Activated naive CD8-positive, alpha-beta T cell treated with anti-CD3 and anti-CD28 coated beads for 36 hours (primary cell): ENCODE data around the gene ADAM12. TPM values are rescaled to one million over a fixed set of nuclear protein-coding genes. Genes with fewer than 3 reads are reported as not detected.

Experiments
- DNase-seq: peaks from one replicate; pipeline ENCODE4 v3.0.0; 2021
- H3K27ac Mint-ChIP-seq: one replicate; pipeline ENCODE4 v1.8.0; 2022; ENCODE audit warnings: mild to moderate bottlenecking, moderate library complexity, mixed read lengths
- H3K27me3 Mint-ChIP-seq: one replicate; pipeline ENCODE4 v1.8.0; 2022; ENCODE audit warnings: mild to moderate bottlenecking, mixed read lengths
- H3K36me3 Mint-ChIP-seq: one replicate; pipeline ENCODE4 v1.8.0; 2021; ENCODE audit warnings: mild to moderate bottlenecking, mixed read lengths
- H3K4me1 Mint-ChIP-seq: one replicate; pipeline ENCODE4 v1.8.0; 2021; ENCODE audit warnings: mixed read lengths
- H3K4me3 Mint-ChIP-seq: one replicate; pipeline ENCODE4 v1.8.0; 2022; ENCODE audit warnings: mild to moderate bottlenecking, moderate library complexity, mixed read lengths
- H3K9me3 Mint-ChIP-seq: one replicate; pipeline ENCODE4 v1.8.0; 2022; ENCODE audit warnings: mixed read lengths
- total RNA-seq, 2 experiments: library from RNA; stranded (reverse); gene quantifications; one replicate each; pipeline ENCODE4 v1.2.3, GENCODE V29; 2021

Gene ADAM12
- total RNA-seq, 2 experiments from 2014 or later = 0.08 TPM; not detected in 1

GRCh38 chr10:126046831-126047230 lies 341.4 kb downstream of the ADAM12 start:
- Mint-ChIP-seq H3K4me3 (no peak overlapping the region), H3K36me3 (no peaks in the 10 kb centered on the region), H3K27me3 (peaks cover 9% of the 10 kb centered on the region), H3K4me1 (peaks cover 8% of the 10 kb centered on the region), H3K9me3 (no peaks in the 10 kb centered on the region), H3K27ac (no peak overlapping the region)
- DNase-seq = no peak

DNA sequence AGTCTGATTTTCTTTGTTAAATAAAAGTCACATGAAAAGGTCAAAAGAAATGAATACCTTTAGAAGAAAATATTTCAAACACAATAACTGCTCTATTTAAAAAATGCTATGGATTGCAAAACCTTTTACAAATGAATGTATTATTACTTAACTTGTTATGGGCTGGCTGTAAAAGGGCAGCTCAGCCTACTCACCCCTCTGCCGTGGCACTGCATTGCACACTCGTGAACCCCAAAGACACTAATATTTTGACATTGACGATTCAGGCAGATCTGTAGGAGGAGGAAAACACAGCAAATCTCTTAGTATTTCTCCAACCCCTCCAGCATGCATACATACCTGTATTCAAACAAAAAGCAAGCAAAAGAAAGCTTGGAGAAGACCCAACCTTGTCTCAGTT lies 342.4 kb downstream of the ADAM12 start:
- Mint-ChIP-seq H3K36me3 (no peaks in the 10 kb centered on the region), H3K27me3 (peaks cover under 1% of the 10 kb centered on the region), H3K27ac (no peak overlapping the region), H3K4me1 (peaks cover 13% of the 10 kb centered on the region), H3K4me3 (no peak overlapping the region), H3K9me3 (no peaks in the 10 kb centered on the region)
- no peak for DNase-seq

GRCh38 chr10:126043389-126043788 lies 344.9 kb downstream of the ADAM12 start:
- no peaks in the 10 kb centered on the region for H3K27me3 Mint-ChIP-seq
- H3K27ac Mint-ChIP-seq = no peak overlapping the region
- H3K4me1 Mint-ChIP-seq = peaks cover 13% of the 10 kb centered on the region
- no peak for DNase-seq
- H3K36me3 Mint-ChIP-seq = no peaks in the 10 kb centered on the region
- H3K9me3 Mint-ChIP-seq = no peaks in the 10 kb centered on the region
- H3K4me3 Mint-ChIP-seq = no peak overlapping the region

GRCh38 chr10:126042906-126043305 lies 345.4 kb downstream of the ADAM12 start:
- H3K9me3 Mint-ChIP-seq = no peaks in the 10 kb centered on the region
- peaks cover 13% of the 10 kb centered on the region for H3K4me1 Mint-ChIP-seq
- DNase-seq = no peak
- no peak overlapping the region for H3K4me3 Mint-ChIP-seq
- no peak overlapping the region for H3K27ac Mint-ChIP-seq
- H3K27me3 Mint-ChIP-seq = no peaks in the 10 kb centered on the region
- no peaks in the 10 kb centered on the region for H3K36me3 Mint-ChIP-seq

- Mint-ChIP-seq H3K27ac (peak overlapping the region; percentile 78), H3K36me3 (no peaks in the 10 kb centered on the region), H3K4me3 (no peak overlapping the region), H3K27me3 (no peaks in the 10 kb centered on the region), H3K4me1 (peaks cover 13% of the 10 kb centered on the region), H3K9me3 (no peaks in the 10 kb centered on the region)
- DNase-seq = no peak
These were observed 345.9 kb downstream of the ADAM12 start for GRCh38 chr10:126042354-126042753.

DNA sequence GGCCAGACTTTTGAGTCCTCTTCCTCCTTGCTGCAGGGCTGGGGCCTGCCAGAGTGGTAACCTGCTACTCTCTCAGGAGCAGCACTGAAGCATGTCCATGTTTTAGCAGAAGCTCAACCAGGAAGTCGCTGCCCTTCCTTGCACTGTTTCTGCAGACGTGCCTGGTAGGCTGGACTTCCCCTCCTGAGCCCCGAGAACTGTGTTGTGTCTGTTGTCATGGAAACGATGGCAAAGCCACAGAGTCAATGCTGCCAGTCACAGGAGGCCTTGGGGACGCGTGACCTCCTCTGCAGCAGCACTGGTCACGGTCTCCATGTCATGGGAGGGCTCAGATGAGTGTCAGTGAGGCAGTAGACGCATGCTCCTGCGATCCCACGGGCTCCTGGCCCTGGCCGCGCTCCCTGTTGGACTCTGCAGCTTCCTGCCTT lies 346.5 kb downstream of the ADAM12 start:
- Mint-ChIP-seq H3K36me3 (no peaks in the 10 kb centered on the region), H3K4me3 (no peak overlapping the region), H3K27ac (peak overlapping the region; percentile 78)

DNA sequence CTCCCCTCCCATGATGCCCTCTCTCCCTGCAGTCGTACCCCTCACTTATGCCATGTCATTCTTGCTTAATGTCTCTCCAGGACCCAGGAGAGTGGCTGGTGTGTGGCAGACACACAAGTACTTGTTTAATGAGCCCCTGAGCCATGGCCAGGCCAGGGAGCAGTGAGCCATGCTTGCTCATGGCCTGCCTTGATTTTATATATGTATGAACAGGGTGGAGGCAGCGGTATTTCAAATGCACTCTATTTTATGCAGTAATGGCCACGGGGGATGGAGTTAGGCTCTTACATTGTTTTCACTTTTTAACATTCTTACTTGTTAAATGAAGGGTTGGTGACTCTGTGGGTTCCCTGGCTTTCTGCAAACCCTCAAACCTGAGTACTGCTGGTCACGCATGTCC lies 347.2 kb downstream of the ADAM12 start:
- H3K27ac Mint-ChIP-seq = no peak overlapping the region
- H3K9me3 Mint-ChIP-seq = no peaks in the 10 kb centered on the region
- H3K27me3 Mint-ChIP-seq = no peaks in the 10 kb centered on the region
- DNase-seq = no peak
- H3K4me1 Mint-ChIP-seq = peaks cover 13% of the 10 kb centered on the region
- H3K4me3 Mint-ChIP-seq = no peak overlapping the region
- H3K36me3 Mint-ChIP-seq = no peaks in the 10 kb centered on the region

More for the DNA sequence above, 346.5 kb downstream of the ADAM12 start:
- Mint-ChIP-seq H3K4me1 (peaks cover 13% of the 10 kb centered on the region), H3K27me3 (no peaks in the 10 kb centered on the region), H3K9me3 (no peaks in the 10 kb centered on the region)
- peak; percentile 83 for DNase-seq

DNA sequence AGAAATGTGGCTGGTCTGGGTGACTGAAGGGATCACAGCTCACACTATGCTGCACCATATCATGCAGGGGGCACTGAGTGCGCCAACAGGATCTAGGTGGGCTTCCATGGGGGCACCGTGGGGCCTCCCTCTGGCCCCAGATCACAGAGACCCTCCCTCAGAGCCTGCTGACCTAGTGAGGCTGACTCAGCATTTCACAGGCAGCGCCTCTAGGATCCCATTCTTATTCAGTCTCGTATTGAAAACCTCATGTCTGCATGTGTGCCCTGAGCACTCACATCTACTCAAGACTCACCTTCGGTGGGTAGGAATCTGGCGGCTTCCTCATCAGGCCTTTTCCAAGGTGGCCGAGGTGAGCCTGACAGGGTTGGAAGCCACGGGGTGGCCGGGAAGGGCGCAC lies 350.3 kb downstream of the ADAM12 start:
- H3K36me3 Mint-ChIP-seq = no peaks in the 10 kb centered on the region
- no peaks in the 10 kb centered on the region for H3K27me3 Mint-ChIP-seq
- peaks cover 6% of the 10 kb centered on the region for H3K9me3 Mint-ChIP-seq
- no peak for DNase-seq
- no peak overlapping the region for H3K4me3 Mint-ChIP-seq
- H3K4me1 Mint-ChIP-seq = peaks cover 13% of the 10 kb centered on the region
- no peak overlapping the region for H3K27ac Mint-ChIP-seq

GRCh38 chr10:126036515-126036914 lies 351.8 kb downstream of the ADAM12 start:
- Mint-ChIP-seq H3K4me1 (peaks cover 2% of the 10 kb centered on the region), H3K9me3 (peaks cover 6% of the 10 kb centered on the region), H3K27me3 (no peaks in the 10 kb centered on the region), H3K27ac (no peak overlapping the region), H3K4me3 (no peak overlapping the region), H3K36me3 (no peaks in the 10 kb centered on the region)
- no peak for DNase-seq

- no peaks in the 10 kb centered on the region for H3K36me3 Mint-ChIP-seq
- H3K27ac Mint-ChIP-seq = no peak overlapping the region
- DNase-seq = no peak
These were observed 353.7 kb downstream of the ADAM12 start for GRCh38 chr10:126034586-126034985.

DNA sequence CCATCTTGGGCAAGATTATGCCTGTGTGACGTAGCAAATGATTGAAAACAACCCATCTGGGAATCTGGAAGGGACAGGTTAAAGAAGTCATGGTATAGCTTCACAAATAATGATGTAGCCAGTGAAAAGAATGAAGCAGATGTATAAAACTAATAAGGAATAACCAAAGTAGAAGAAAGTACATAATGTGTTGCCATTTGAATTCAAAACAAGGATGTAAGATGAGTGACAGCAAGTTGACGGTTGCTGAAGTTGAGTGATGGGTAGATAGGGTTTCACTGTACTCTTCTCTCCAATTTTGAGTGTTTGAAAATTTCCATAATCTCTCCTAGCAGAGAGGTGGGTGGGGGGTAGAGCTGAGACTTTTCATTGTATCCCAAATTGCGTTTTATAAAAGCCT lies 358.3 kb downstream of the ADAM12 start:
- no peak overlapping the region for H3K27ac Mint-ChIP-seq
- no peak overlapping the region for H3K4me3 Mint-ChIP-seq
- no peaks in the 10 kb centered on the region for H3K4me1 Mint-ChIP-seq
- no peak for DNase-seq
- H3K9me3 Mint-ChIP-seq = peaks cover 22% of the 10 kb centered on the region
- peaks cover 4% of the 10 kb centered on the region for H3K27me3 Mint-ChIP-seq
- H3K36me3 Mint-ChIP-seq = no peaks in the 10 kb centered on the region

More at GRCh38 chr10:126034586-126034985, 353.7 kb downstream of the ADAM12 start:
- H3K4me3 Mint-ChIP-seq = no peak overlapping the region
- H3K27me3 Mint-ChIP-seq = no peaks in the 10 kb centered on the region
- peaks cover 6% of the 10 kb centered on the region for H3K9me3 Mint-ChIP-seq
- H3K4me1 Mint-ChIP-seq = no peaks in the 10 kb centered on the region

DNA sequence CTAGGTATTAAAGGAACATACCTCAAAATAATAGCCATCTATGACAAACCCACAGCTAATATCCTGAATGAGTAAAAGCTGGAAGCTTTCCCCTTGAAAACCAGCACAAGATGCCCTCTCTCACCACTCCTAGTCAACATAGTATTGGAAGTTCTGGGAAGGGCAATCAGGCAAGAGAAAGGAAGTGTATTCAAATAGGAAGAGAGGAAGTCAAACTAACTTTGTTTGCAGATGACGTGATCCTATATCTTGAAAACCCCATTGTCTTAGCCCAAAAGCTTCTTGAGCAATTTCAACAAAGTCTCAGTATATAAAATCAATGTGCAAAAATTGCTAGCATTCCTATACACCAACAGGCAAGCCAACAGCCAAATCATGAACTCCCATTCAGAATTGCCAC lies 360.6 kb downstream of the ADAM12 start:
- peaks cover 16% of the 10 kb centered on the region for H3K9me3 Mint-ChIP-seq

DNA sequence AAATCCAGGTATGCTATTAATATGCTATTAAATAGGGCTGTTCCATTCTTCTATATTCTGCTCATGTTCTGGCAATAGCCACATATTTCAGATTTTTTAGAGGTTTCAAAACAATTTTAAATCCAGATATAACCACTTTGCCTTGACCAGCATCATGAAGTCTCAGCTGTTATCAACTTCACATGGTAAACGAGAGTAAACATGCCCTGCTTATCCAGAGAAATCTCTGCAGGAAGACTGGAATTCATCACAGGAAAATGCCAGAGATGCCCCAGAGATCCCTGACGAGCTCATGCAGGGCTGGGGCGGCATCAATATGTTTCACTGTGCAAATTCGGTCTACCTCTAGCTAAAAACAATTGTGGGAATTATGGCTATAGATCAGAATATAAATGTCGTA lies 365.4 kb downstream of the ADAM12 start:
- no peaks in the 10 kb centered on the region for H3K36me3 Mint-ChIP-seq
- no peak overlapping the region for H3K4me3 Mint-ChIP-seq
- no peaks in the 10 kb centered on the region for H3K4me1 Mint-ChIP-seq
- no peak for DNase-seq
- H3K27me3 Mint-ChIP-seq = peaks cover 11% of the 10 kb centered on the region
- H3K27ac Mint-ChIP-seq = no peak overlapping the region
- peaks cover 7% of the 10 kb centered on the region for H3K9me3 Mint-ChIP-seq

More for the DNA sequence above, 360.6 kb downstream of the ADAM12 start:
- H3K4me1 Mint-ChIP-seq = no peaks in the 10 kb centered on the region
- H3K4me3 Mint-ChIP-seq = no peak overlapping the region
- H3K27ac Mint-ChIP-seq = no peak overlapping the region
- no peak for DNase-seq
- no peaks in the 10 kb centered on the region for H3K36me3 Mint-ChIP-seq
- peaks cover 4% of the 10 kb centered on the region for H3K27me3 Mint-ChIP-seq

DNA sequence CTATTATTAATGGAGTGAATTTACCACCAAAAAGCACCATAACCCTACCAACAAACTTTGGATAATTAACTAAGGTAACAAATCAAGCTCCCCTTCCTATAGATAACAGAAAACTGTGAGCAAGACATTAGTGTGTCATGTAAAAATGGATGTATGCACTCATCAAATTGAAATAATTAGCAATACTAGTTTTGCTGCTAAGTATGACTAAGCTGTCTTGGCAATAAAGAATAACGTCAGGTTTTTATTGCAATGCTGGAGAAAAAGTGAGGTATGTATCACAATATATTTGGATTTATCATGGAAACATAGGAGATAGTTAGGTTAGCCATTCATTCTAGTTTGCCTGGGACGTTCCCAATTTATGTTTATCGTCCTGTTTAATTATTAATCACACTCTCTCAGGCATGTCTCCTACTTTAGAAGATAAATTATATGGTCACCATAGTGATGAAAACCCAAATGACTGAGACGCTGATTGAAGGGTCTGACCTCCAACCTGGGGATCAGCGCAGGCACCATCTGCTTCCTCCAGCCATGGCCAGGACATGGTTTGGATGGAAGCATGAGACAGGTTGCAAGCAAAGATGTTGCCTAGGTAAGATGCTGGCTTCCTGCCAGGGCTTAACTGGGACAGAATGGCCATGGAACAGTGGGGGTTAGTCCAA lies 366.3 kb downstream of the ADAM12 start:
- Mint-ChIP-seq H3K4me3 (no peak overlapping the region), H3K27ac (no peak overlapping the region), H3K36me3 (no peaks in the 10 kb centered on the region), H3K9me3 (peaks cover 5% of the 10 kb centered on the region), H3K27me3 (peaks cover 15% of the 10 kb centered on the region), H3K4me1 (no peaks in the 10 kb centered on the region)
- DNase-seq = no peak

DNA sequence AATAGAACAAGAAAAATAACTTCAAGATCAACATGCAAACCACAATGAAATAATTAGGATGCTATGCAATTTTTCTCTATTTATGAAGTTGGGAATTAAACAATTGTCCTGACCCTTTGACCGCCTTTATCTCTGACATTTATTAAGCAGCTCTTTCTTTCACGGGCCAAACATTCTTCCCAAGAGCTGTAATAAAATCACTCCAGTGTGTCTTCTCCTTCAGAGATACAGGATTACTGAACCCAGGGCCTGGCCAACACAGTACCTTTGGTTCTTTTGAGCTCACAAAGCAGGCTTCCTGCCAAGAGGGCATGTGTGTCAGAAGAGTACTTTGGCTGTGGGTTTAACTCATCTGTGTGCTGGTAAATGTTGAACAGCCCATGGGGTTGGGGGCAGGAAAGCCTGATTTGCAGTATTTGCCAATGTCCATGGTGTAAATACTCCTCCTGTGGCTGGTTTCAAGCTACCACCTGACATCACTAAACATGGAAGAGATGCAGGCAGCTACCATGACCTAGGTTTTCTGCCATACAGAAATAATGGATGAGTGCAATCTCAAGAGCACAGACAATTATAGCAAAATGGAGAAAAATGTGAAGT lies 370.2 kb downstream of the ADAM12 start:
- H3K4me3 Mint-ChIP-seq = no peak overlapping the region

GRCh38 chr10:126016882-126017281 lies 371.4 kb downstream of the ADAM12 start:
- Mint-ChIP-seq H3K4me1 (no peaks in the 10 kb centered on the region), H3K9me3 (no peaks in the 10 kb centered on the region), H3K36me3 (no peaks in the 10 kb centered on the region), H3K27me3 (peaks cover 16% of the 10 kb centered on the region), H3K27ac (no peak overlapping the region), H3K4me3 (no peak overlapping the region)
- no peak for DNase-seq

More for the DNA sequence above, 370.2 kb downstream of the ADAM12 start:
- peaks cover 16% of the 10 kb centered on the region for H3K27me3 Mint-ChIP-seq
- no peaks in the 10 kb centered on the region for H3K4me1 Mint-ChIP-seq
- no peaks in the 10 kb centered on the region for H3K36me3 Mint-ChIP-seq
- H3K9me3 Mint-ChIP-seq = no peaks in the 10 kb centered on the region
- no peak for DNase-seq
- H3K27ac Mint-ChIP-seq = no peak overlapping the region
